Neutrophil (primary cell): ENCODE measurements around the gene WBP1.
"Not testable (repeated sequence)": the region's sequence is repeated elsewhere in the genome, so short reads cannot be mapped to it uniquely, and the experiment has no call there.

Source experiments
- H3K27ac ChIP-seq: fragments of 200-600 bp; sonication (generic); 2 replicates; pipeline ENCODE4 v1.5.1; 2016; ENCODE audit warnings: mild to moderate bottlenecking, moderate library complexity
- H3K27me3 ChIP-seq: fragments of 200-600 bp; sonication (generic); 2 replicates; pipeline ENCODE4 v1.6.0; 2016; ENCODE audit warnings: mild to moderate bottlenecking
- H3K36me3 ChIP-seq: fragments of 200-600 bp; sonication (generic); 2 replicates; pipeline ENCODE4 v1.5.1; 2017
- H3K4me1 ChIP-seq, 2 experiments: fragments of 200-600 bp in 1 of 2; sonication (generic) in 1 of 2; 1 replicate in 1 of 2; 2 replicates in 1 of 2; pipeline versions ENCODE4 v1.5.1 to v1.6.1; 2013 to 2016; ENCODE audit warnings: low read depth in 1 of 2, low read length in 1 of 2, mild to moderate bottlenecking in 1 of 2, moderate library complexity in 1 of 2; ENCODE audit not compliant: control insufficient read depth in 1 of 2, insufficient read depth in 1 of 2
- H3K4me3 ChIP-seq, 2 experiments: fragments of 200-600 bp in 1 of 2; sonication (generic) in 1 of 2; 1 replicate in 1 of 2; 2 replicates in 1 of 2; pipeline ENCODE4 v1.5.1; 2013 to 2016; ENCODE audit warnings: low read depth in 1 of 2, low read length in 1 of 2, mild to moderate bottlenecking in 1 of 2, moderate library complexity in 1 of 2
- H3K9me3 ChIP-seq: fragments of 200-600 bp; sonication (generic); 2 replicates; pipeline ENCODE4 v1.5.1; 2016
- TF ChIP-seq, protein P1 (sequence below): fragments of 200-600 bp; sonication (generic); IDR thresholded peaks from 2 replicates; pipeline ENCODE4 v1.5.1; 2016; ENCODE audit warnings: antibody characterized with exemption

WBP1 gene

DNA sequence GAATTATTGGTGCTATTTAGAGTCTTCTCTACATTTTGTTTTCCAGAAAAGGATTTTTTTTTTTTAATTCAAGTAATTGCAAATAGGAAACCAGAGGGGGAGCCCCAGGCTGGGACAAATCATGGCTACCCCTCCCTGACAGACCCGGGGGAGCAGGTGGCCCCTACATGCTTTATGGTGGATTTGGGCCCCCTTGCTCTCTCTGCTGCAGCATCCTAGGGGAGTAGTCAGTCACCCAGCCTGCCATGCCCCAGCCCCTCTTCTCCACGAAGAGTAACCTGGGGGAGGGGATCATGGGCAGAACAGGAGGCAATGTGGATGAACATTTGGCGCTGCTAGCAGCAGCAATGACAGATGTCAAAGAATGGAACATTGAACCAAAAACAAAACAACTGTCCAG, 41.5 kb upstream of the WBP1 start:
- TF ChIP-seq, protein P1, sequence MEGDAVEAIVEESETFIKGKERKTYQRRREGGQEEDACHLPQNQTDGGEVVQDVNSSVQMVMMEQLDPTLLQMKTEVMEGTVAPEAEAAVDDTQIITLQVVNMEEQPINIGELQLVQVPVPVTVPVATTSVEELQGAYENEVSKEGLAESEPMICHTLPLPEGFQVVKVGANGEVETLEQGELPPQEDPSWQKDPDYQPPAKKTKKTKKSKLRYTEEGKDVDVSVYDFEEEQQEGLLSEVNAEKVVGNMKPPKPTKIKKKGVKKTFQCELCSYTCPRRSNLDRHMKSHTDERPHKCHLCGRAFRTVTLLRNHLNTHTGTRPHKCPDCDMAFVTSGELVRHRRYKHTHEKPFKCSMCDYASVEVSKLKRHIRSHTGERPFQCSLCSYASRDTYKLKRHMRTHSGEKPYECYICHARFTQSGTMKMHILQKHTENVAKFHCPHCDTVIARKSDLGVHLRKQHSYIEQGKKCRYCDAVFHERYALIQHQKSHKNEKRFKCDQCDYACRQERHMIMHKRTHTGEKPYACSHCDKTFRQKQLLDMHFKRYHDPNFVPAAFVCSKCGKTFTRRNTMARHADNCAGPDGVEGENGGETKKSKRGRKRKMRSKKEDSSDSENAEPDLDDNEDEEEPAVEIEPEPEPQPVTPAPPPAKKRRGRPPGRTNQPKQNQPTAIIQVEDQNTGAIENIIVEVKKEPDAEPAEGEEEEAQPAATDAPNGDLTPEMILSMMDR, result no peak
- Histone ChIP-seq H3K36me3 (no peaks in the 10 kb centered on the region), H3K27ac (no peak overlapping the region), H3K4me3 (no peak overlapping the region), H3K27me3 (peaks cover 90% of the 10 kb centered on the region), H3K4me1 (peaks cover 16 to 29% of the 10 kb centered on the region in 2 experiments), H3K9me3 (no peaks in the 10 kb centered on the region)

DNA sequence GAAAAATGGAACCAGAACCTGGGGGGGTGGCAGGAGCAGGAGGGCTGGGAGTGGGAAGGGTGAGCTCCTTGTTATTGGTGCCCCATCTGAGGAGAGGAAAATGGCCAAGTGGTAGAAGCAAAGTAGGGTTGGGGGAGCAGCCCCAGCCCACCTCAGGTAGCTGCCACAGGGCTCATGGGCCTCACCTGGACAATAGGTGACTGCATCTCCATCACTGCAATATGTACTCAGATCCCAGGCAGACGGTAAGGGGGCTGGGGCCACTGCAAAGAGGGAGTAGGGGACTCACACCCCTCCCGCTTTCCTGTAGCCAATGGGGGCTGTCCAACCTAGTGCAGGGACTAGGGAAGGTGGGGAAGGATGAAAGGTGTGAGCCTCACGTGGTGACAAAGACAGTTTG, 41.0 kb upstream of the WBP1 start:
- Histone ChIP-seq H3K4me3 (no peak overlapping the region), H3K36me3 (no peaks in the 10 kb centered on the region), H3K9me3 (no peaks in the 10 kb centered on the region), H3K27me3 (peaks cover 93% of the 10 kb centered on the region), H3K27ac (no peak overlapping the region), H3K4me1 (peaks cover 20 to 32% of the 10 kb centered on the region in 2 experiments)
- TF ChIP-seq, protein P1, result no peak

DNA sequence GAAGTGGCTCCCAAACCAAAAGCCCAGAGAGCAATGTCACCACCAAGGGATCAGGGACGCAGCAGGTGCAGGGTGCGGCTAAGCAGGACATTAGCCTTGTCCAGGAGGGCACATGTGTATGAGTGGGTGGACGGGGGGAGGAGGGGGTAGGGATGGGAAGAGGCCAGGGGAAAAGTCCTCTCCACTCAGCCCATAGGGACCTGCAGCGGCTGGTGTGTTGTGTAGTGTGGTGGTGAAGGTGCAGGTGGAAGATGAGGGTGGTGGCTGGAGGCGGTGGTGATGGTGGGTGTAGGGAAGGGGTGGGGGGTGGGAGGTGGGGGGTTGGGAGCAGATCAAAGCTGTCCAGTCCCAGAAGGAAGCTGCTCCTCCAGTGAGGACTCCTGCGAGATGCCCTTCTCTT, 40.5 kb upstream of the WBP1 start:
- TF ChIP-seq, protein P1, result no peak
- Histone ChIP-seq H3K4me3 (no peak overlapping the region), H3K4me1 (peaks cover 21 to 32% of the 10 kb centered on the region in 2 experiments), H3K36me3 (no peaks in the 10 kb centered on the region), H3K27ac (no peak overlapping the region), H3K27me3 (peaks cover 93% of the 10 kb centered on the region), H3K9me3 (no peaks in the 10 kb centered on the region)

DNA sequence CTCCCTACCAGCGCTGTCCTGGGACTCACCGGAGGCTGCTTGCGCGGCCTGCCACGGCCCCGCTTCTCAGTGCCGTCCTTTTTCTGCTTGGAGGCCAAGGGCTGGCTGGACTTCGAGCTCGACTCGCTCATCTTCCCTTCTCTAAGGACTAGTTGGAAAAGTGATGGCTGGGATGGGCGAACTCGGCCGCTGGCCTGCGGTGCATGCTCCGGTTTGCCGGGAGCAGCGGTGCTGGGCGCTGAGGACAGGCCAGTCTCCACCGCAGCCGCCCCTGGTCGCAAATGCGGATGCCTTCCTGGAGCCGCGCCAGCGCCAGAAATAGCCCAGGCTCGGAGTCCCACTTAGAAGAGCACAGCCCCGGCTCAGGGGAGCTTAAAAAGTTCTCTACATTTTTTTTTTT, 39.9 kb upstream of the WBP1 start:
- peaks cover 21 to 32% of the 10 kb centered on the region in 2 experiments for H3K4me1 ChIP-seq
- no peaks in the 10 kb centered on the region for H3K36me3 ChIP-seq
- H3K4me3 ChIP-seq, result no peak overlapping the region
- H3K27me3 ChIP-seq, result peaks cover 93% of the 10 kb centered on the region
- TF ChIP-seq, protein P1, result no peak
- no peak overlapping the region for H3K27ac ChIP-seq
- H3K9me3 ChIP-seq, result no peaks in the 10 kb centered on the region

DNA sequence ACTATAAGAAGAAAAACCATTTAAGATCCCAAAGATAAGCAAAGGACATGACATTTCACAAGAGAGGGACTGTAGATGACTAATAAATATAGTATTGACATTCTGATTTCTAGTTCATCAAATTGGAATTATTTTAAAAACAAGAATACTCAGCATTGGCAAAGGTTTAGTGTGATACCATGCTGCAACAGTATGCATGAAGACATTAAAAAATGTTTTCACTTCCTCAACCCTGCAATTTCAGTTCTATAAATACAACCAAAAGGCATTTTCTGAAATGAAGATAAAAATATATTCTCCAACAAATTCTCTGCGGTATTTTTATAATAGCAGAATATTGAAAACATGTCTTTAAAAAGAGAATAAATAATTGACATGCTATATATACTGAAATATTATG, 38.9 kb upstream of the WBP1 start:
- H3K9me3 ChIP-seq, result no peaks in the 10 kb centered on the region
- H3K4me1 ChIP-seq, result peaks cover 21 to 32% of the 10 kb centered on the region in 2 experiments
- H3K27me3 ChIP-seq, result peaks cover 85% of the 10 kb centered on the region
- no peaks in the 10 kb centered on the region for H3K36me3 ChIP-seq
- H3K4me3 ChIP-seq, result no peak overlapping the region
- H3K27ac ChIP-seq, result no peak overlapping the region
- TF ChIP-seq, protein P1, result no peak

DNA sequence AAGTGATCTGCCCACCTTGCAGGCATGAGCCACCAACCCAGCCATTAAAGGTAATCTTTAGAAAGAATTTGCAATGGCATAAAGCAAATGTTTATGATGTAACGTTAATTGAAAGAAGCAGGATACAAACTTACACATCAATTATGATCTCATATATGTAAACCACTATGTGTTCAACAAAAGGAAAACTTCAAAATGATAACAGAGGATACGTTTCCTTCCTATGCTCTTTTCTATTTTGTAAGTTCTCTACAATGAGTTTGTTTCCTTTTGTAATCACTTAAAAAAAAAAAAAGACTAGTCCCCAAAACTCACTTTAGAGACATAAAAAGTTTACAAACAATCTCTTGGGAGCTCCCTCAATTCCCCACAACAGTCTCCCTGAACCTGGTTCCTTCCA, 38.2 kb upstream of the WBP1 start:
- Histone ChIP-seq H3K27ac (no peak overlapping the region), H3K36me3 (no peaks in the 10 kb centered on the region), H3K4me3 (no peak overlapping the region), H3K27me3 (peaks cover 78% of the 10 kb centered on the region), H3K9me3 (no peaks in the 10 kb centered on the region), H3K4me1 (peaks cover 21 to 26% of the 10 kb centered on the region in 2 experiments)
- TF ChIP-seq, protein P1, result no peak

DNA sequence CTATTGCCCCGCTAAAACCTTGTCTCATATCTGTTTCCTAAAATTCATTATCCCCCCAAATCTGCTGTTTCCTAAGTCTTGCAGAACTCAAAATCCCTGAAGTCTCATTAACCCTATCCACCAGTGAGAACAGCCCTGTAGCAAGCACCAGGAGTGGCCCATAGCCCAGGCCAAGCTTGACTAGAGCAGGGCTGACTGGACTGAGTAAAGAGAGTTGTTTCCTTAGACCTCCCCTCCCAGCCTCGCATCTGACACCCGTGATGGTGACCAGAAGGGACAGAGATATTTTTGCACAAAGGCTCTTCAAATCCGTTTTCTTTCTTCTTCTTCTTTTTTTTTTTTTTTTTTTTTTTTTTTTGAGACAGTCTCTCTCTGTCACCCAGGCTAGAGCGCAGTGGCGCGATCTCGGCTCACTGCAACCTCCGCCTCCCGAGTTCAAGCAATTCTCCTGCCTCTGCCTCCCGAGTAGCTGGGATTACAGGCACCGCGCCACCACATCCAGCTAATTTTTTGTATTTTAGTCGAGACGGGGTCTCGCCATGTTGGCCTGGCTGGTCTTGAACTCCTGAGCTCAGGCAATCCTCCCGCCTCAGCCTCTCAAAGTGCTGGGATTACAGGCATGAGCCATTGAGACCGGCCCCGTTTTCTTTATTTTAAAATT, 37.7 kb upstream of the WBP1 start:
- peak overlapping the region; percentile 63 to 84 for H3K4me3 ChIP-seq
- H3K36me3 ChIP-seq, H3K27ac ChIP-seq, H3K9me3 ChIP-seq: not testable (repeated sequence)
- H3K4me1 ChIP-seq, result peaks cover 16 to 21% of the 10 kb centered on the region in 2 experiments
- H3K27me3 ChIP-seq, result peaks cover 73% of the 10 kb centered on the region
